Skin epidermis (tissue), 12 donors: ENCODE results near the gene SLC27A2.
A peak's percentile ranks its signal among the peaks of the same experiment; 100 is the strongest.
"Not testable (repeated sequence)": the region's sequence is repeated elsewhere in the genome, so short reads cannot be mapped to it uniquely, and the experiment has no call there.

Experiments
- H3K27ac ChIP-seq, 21 experiments: fragments of 200-600 bp; sonication (generic) in 11 of 21; one replicate each; pipeline ENCODE4 v1.5.0; 2020; ENCODE audit warnings: mild to moderate bottlenecking in 3 of 21, inconsistent platforms in 2 of 21, moderate library complexity in 2 of 21
- H3K4me3 ChIP-seq, 7 experiments: fragments of 200-600 bp; sonication (generic) in 2 of 7; one replicate each; pipeline ENCODE4 v1.5.0; 2020; ENCODE audit warnings: inconsistent platforms in 2 of 7, mild to moderate bottlenecking in 2 of 7, moderate library complexity in 1 of 7

Gene SLC27A2

GRCh38 chr15:50187997-50188396, 6.0 kb downstream of the SLC27A2 start:
- H3K4me3 ChIP-seq = no peak overlapping the region

DNA sequence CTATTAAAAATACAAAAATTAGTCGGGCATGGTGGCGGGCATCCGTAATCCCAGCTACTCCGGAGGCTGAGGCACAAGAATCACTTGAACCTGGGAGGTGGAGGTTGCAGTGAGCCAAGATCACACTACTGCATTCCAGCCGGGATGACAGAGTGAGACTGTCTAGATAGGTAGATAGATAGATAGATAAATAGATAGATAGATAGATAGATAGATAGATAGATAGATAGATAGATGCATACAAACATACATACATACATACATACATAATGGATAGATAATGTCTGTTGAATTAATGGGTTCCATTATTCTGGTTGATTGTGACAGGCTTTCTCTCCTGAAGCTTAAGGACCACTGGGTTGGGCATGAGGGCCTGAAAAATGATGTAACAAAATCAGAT, 6.8 kb downstream of the SLC27A2 start:
- not testable (repeated sequence) for H3K27ac ChIP-seq, H3K4me3 ChIP-seq

More at GRCh38 chr15:50187997-50188396, 6.0 kb downstream of the SLC27A2 start:
- no peak overlapping the region for H3K27ac ChIP-seq

- no peak overlapping the region for H3K4me3 ChIP-seq
- no peak overlapping the region for H3K27ac ChIP-seq
These were observed 7.6 kb downstream of the SLC27A2 start for GRCh38 chr15:50189633-50190032.

DNA sequence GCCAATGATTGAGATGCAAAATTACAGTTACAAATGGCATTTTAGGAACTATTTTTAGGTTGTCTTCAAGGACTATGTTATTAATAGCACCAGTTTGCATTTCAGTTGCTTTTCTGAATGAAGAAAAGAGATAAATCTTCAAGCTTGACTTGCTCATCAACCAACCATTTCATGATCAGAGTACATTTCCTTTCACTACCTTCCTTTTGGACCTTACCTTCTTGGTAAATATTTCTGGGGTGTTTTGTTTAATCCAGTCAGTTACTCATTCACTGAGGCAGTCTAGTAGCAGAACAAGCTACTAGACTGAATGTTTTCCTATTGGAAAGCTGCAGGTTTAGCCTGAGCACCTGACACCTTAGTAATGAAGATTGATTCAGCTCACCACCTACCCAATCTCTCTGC, 8.2 kb downstream of the SLC27A2 start:
- H3K4me3 ChIP-seq = no peak overlapping the region
- H3K27ac ChIP-seq = no peak overlapping the region

GRCh38 chr15:50190723-50191122, 8.7 kb downstream of the SLC27A2 start:
- Histone ChIP-seq H3K27ac (no peak overlapping the region), H3K4me3 (no peak overlapping the region)

- Histone ChIP-seq H3K4me3 (no peak overlapping the region), H3K27ac (no peak overlapping the region)
These were observed 10.2 kb downstream of the SLC27A2 start for GRCh38 chr15:50192164-50192563.

DNA sequence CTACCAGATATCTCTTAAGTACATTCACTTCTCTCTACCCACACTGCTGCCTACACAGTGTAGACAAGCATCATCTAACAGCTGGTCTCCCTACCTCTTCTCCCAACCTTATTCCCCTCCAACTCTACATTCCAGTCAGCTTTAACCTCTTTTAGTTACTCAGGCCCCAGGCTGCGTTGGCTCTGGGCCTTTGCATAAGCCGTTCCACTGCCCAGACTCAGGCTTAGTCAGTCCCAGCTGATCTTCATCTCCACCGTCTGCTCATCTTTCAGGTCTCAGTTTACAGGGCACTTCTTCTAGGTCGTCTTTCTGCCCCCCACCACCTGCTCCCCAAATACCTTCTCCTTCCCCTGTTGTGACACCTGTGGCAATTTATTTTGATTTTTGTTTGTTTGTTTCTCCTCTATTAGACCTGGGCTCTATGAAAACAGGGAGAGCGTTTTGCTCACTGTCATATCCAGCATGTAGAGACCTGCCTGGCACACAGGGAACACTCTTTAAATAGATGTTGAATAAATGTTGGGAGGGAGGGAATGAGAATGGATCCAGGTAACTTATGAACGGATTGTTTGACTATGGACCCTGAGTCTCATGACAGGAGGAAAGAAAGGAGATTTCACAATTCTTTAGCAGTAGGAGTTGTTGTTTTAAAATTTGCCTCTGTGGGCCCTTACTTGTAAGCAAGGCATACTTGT, 11.1 kb downstream of the SLC27A2 start:
- no peak overlapping the region for H3K27ac ChIP-seq

GRCh38 chr15:50202003-50202402, 20.0 kb downstream of the SLC27A2 start:
- H3K27ac ChIP-seq = no peak overlapping the region
- no peak overlapping the region for H3K4me3 ChIP-seq

More for the DNA sequence above, 11.1 kb downstream of the SLC27A2 start:
- no peak overlapping the region for H3K4me3 ChIP-seq

GRCh38 chr15:50206020-50206419, 24.0 kb downstream of the SLC27A2 start:
- Histone ChIP-seq H3K27ac (no peak overlapping the region), H3K4me3 (no peak overlapping the region)

DNA sequence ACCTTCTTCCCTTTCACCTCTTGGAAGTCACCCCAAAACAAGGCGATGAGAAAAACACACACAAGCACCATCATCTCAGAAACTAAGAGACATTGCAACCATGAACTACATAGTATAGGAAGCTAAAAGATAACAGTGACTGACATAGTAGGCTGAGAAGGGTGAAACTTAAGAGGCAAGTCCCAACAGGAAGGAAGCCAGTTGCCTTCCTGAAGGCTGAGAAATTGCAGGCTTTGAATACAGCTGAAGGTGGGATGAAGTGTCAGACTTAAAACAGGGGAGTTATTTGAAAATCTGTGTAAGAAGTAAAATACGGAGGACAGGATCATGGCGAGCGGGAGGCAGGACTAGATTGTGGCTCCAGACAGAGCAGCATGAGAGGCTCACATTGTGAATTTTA, 27.8 kb downstream of the SLC27A2 start:
- peak overlapping the region in 3 of 21 experiments; percentile 32 to 65 (median 49) for H3K27ac ChIP-seq

DNA sequence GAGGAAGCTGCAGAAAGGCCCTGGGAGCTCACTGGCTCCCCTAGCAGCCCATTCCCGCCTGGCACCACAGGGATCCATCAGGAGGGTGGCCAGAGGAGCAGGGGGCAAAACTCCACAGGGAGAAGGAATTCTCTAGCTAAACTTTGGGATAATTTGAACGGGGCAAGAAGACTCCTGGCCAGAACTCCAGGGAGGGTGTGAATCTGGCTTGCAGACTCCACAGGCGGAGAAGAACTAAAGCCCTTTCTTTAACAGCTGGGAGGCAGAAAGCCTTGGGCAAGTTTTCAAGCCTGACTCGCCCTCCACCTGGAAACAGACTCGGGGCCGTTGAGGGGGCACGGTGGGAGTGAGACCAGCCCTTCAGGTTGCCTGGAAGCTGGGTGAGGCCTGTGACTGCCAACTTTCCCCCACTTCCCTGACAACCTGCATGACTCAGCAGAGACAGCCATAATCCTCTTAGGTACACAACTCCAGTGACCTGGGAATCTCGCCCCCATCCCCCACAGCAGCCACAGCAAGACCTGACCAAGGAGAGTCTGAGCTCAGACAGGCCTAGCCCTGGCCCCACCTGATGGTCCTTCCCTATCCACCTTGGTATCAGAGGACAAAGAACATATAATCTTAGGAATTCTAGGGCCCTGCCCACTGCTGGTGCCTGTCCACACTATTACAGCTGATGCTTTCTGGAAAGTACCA, 28.6 kb downstream of the SLC27A2 start:
- peak overlapping the region in 1 of 7 experiments; percentile 15 for H3K4me3 ChIP-seq
- peak overlapping the region in 4 of 21 experiments; percentile 32 to 65 (median 54) for H3K27ac ChIP-seq

More for the DNA sequence above, 27.8 kb downstream of the SLC27A2 start:
- H3K4me3 ChIP-seq = peak overlapping the region in 1 of 7 experiments; percentile 15

- no peak overlapping the region for H3K4me3 ChIP-seq
- no peak overlapping the region for H3K27ac ChIP-seq
These were observed 36.3 kb downstream of the SLC27A2 start for GRCh38 chr15:50218291-50218690.

- H3K4me3 ChIP-seq = no peak overlapping the region
These were observed 36.7 kb downstream of the SLC27A2 start for GRCh38 chr15:50218691-50219090.

DNA sequence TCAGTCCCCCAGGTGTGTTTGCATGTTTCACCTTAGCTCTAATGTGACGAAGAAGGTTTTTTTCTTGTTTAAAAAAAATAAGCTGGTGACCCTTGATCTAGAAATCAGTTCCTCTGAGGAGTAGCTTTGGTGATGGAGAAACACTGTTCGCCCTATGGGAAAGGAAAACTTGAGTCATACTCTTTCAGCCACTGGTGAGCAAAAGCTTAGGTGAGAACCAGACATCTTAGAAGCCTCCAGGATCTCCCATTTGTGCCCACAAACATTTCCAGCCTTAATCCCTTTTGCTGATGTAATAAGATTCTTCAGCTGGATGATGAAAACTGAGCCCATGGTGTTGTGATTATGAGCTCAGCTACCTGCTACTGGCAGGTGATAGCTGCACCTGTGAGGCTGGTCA, 37.8 kb downstream of the SLC27A2 start:
- Histone ChIP-seq H3K4me3 (no peak overlapping the region), H3K27ac (no peak overlapping the region)

More at GRCh38 chr15:50218691-50219090, 36.7 kb downstream of the SLC27A2 start:
- H3K27ac ChIP-seq = no peak overlapping the region

GRCh38 chr15:50222181-50222580, 40.2 kb downstream of the SLC27A2 start:
- Histone ChIP-seq H3K4me3 (no peak overlapping the region), H3K27ac (no peak overlapping the region)

GRCh38 chr15:50224606-50225005, 42.6 kb downstream of the SLC27A2 start:
- H3K27ac ChIP-seq = no peak overlapping the region
- H3K4me3 ChIP-seq = no peak overlapping the region

- Histone ChIP-seq H3K27ac (no peak overlapping the region), H3K4me3 (no peak overlapping the region)
These were observed 43.1 kb downstream of the SLC27A2 start for GRCh38 chr15:50225057-50225456.

DNA sequence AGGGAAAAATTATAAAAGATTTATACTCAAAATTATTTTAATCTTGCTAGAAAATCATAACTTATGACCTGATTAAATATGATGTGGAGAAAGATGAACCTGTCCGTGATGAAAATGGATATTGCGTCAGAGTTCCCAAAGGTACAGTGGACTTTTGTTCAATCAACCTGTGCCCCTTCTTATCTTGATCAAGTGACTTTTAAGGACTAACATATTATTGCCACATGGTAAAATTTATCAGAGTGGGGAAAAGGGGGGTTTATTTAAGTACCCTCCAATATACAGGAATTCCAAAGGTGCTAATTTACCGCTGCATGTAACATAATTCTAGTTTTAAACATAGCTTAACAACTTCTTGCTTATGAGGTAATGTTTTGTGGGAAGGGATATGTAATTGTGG, 43.9 kb downstream of the SLC27A2 start:
- Histone ChIP-seq H3K27ac (no peak overlapping the region), H3K4me3 (no peak overlapping the region)

GRCh38 chr15:50227076-50227475, 45.1 kb downstream of the SLC27A2 start:
- H3K4me3 ChIP-seq = no peak overlapping the region
- H3K27ac ChIP-seq = no peak overlapping the region

DNA sequence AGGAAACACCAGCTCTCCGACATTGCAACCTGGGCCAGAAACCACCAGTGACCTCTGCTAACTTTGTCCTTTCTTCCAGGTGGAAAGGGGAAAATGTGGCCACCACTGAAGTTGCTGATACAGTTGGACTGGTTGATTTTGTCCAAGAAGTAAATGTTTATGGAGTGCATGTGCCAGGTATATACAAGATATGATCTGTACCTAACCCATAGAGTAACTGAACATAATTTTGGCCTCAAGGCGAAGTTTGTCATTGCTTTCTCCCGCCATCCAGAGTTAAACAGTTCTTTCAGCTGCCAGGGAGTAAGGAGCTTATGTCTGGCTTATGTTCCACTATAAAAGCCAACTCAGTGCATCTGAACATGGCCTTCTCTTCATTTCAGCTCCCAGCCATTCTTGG, 46.9 kb downstream of the SLC27A2 start:
- Histone ChIP-seq H3K4me3 (no peak overlapping the region), H3K27ac (no peak overlapping the region)

DNA sequence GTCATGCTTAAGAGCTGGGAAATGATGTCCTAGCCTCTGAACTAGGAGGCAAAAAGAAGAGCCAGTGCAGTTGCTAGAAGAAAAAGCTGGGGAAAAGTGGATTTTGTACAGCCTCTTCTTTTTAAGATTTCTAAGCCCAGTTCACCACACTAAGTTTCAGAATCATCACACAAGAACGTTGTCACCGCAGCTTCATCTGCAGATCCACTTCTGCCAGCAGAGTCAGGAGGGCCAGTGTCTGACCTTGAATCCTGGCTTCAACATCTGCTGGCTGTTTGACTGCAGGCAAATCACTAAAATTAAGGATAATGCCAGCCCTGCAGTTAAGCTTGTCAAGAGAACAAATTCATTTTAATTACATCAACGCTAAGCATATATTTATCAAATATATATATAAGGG, 47.3 kb downstream of the SLC27A2 start:
- H3K4me3 ChIP-seq = no peak overlapping the region
- no peak overlapping the region for H3K27ac ChIP-seq
